Loucy (cell line): ENCODE results near the gene SLC6A13.

ENCODE experiments used
- EZH2phosphoT487 ChIP-seq: fragments of 200-600 bp; IDR thresholded peaks from 2 replicates; pipeline ENCODE4 v1.6.1; 2018; ENCODE audit warnings: antibody characterized with exemption, mild to moderate bottlenecking, moderate library complexity, borderline replicate concordance
- TF ChIP-seq, protein P1 (sequence below): fragments of 200-600 bp; sonication (generic); conservative IDR thresholded peaks from 2 replicates; pipeline ENCODE4 v1.5.1; 2014; ENCODE audit warnings: mild to moderate bottlenecking, antibody characterized with exemption, low read length

DNA sequence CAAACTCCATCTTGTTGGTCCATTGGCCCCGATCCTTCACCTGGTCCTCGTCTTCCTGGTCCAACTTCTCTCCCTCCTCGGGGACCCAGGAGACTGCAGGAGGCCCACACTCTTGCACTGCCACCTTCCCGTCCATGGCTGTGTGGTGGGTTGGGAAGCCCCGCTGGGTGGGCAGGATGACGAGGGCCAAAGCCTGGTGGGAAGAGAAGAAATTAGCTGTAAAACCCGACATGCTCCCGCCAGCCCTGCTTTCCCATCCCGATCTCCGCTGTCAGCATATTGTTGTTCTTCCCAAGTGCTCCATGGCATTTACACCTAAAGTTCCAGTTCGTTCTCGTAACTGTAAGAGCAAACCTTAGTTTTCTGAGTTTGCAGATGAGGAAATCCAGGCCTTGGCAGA is 52.8 kb downstream of the SLC6A13 start:
- TF ChIP-seq, protein P1, sequence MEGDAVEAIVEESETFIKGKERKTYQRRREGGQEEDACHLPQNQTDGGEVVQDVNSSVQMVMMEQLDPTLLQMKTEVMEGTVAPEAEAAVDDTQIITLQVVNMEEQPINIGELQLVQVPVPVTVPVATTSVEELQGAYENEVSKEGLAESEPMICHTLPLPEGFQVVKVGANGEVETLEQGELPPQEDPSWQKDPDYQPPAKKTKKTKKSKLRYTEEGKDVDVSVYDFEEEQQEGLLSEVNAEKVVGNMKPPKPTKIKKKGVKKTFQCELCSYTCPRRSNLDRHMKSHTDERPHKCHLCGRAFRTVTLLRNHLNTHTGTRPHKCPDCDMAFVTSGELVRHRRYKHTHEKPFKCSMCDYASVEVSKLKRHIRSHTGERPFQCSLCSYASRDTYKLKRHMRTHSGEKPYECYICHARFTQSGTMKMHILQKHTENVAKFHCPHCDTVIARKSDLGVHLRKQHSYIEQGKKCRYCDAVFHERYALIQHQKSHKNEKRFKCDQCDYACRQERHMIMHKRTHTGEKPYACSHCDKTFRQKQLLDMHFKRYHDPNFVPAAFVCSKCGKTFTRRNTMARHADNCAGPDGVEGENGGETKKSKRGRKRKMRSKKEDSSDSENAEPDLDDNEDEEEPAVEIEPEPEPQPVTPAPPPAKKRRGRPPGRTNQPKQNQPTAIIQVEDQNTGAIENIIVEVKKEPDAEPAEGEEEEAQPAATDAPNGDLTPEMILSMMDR: no peak
- no peak for TF ChIP-seq EZH2phosphoT487
